ENCODE measurements around the gene MAGEA9B.
"Not testable (repeated sequence)": the region's sequence is repeated elsewhere in the genome, so short reads cannot be mapped to it uniquely, and the experiment has no call there.

MAGEA9B gene

DNA sequence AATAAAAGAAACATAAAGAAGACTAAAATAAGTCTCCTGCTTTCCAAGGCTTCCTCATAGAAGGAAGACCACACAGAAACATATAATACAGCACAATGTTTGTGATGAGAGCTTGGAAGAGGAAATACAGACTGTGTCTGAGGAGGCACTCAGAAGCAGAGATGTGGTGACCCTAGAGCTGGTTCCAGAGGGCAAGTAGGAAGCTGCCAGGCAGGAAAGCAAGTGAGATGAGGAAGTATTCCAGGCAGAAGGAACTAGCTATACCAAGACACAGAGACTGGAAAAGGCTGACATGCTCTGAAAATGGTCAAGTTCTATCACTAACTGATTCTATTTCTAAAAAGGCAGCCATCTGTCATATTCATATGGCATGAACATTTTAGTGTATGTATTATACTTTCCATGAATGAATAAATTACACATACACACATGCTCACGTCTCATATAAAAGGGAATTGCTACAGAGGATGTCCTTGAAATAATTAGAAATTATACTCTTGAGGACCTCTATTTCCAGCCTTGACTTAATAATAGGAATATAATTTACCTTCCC is 24.4 kb upstream of the MAGEA9B start:
- Histone ChIP-seq H3K79me2 (ENCODE audit: insufficient read depth, low read length) (peaks cover 25% of the 10 kb centered on the region; the same call in 1 of the 2 replicates), H3K9me3 (ENCODE audit: insufficient read depth, low read depth, low read length) (no peaks in the 10 kb centered on the region), H4K20me1 (ENCODE audit: insufficient read depth, low read length, poor library complexity, severe bottlenecking) (no peaks in the 10 kb centered on the region), H3K4me3 (ENCODE audit: low read length, poor library complexity, severe bottlenecking) (no peak overlapping the region), H3K36me3 (ENCODE audit: insufficient read depth, low read length) (peaks cover 14% of the 10 kb centered on the region; the same call in 1 of the 2 replicates), H2AFZ (ENCODE audit: low read length) (no peak overlapping the region), H3K27me3 (ENCODE audit: insufficient read depth, low read length, poor library complexity, severe bottlenecking) (no peaks in the 10 kb centered on the region), H3K4me1 (ENCODE audit: insufficient read depth, low read length, poor library complexity, severe bottlenecking) (no peaks in the 10 kb centered on the region), H3K4me2 (ENCODE audit: low read depth, low read length, poor library complexity, severe bottlenecking) (no peak overlapping the region), H3K9me2 (replicated peaks; ENCODE audit: low read depth, low read length) (no peaks in the 10 kb centered on the region), H3F3A (ENCODE audit: low read depth) (no peaks in the 10 kb centered on the region), H3K9ac (ENCODE audit: low read depth, low read length, poor library complexity, severe bottlenecking) (no peak overlapping the region)
- TF ChIP-seq, protein P1, sequence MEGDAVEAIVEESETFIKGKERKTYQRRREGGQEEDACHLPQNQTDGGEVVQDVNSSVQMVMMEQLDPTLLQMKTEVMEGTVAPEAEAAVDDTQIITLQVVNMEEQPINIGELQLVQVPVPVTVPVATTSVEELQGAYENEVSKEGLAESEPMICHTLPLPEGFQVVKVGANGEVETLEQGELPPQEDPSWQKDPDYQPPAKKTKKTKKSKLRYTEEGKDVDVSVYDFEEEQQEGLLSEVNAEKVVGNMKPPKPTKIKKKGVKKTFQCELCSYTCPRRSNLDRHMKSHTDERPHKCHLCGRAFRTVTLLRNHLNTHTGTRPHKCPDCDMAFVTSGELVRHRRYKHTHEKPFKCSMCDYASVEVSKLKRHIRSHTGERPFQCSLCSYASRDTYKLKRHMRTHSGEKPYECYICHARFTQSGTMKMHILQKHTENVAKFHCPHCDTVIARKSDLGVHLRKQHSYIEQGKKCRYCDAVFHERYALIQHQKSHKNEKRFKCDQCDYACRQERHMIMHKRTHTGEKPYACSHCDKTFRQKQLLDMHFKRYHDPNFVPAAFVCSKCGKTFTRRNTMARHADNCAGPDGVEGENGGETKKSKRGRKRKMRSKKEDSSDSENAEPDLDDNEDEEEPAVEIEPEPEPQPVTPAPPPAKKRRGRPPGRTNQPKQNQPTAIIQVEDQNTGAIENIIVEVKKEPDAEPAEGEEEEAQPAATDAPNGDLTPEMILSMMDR (conservative IDR thresholded peaks at IDR 0.05; ENCODE audit: low read length), result no peak
- TF ChIP-seq EZH2phosphoT487 (IDR thresholded peaks at IDR 0.05; ENCODE audit: borderline replicate concordance), result no peak

- Histone ChIP-seq H3K4me2 (ENCODE audit: low read depth, low read length, poor library complexity, severe bottlenecking) (no peak overlapping the region), H3K9me3 (ENCODE audit: insufficient read depth, low read depth, low read length) (no peaks in the 10 kb centered on the region), H3F3A (ENCODE audit: low read depth) (no peaks in the 10 kb centered on the region), H3K4me1 (ENCODE audit: insufficient read depth, low read length, poor library complexity, severe bottlenecking) (no peaks in the 10 kb centered on the region), H2AFZ (ENCODE audit: low read length) (no peak overlapping the region), H3K9me2 (replicated peaks; ENCODE audit: low read depth, low read length) (no peaks in the 10 kb centered on the region), H4K20me1 (ENCODE audit: insufficient read depth, low read length, poor library complexity, severe bottlenecking) (no peaks in the 10 kb centered on the region), H3K4me3 (ENCODE audit: low read length, poor library complexity, severe bottlenecking) (no peak overlapping the region), H3K27me3 (ENCODE audit: insufficient read depth, low read length, poor library complexity, severe bottlenecking) (no peaks in the 10 kb centered on the region), H3K36me3 (ENCODE audit: insufficient read depth, low read length) (peaks cover 21% of the 10 kb centered on the region; the same call in 1 of the 2 replicates), H3K79me2 (ENCODE audit: insufficient read depth, low read length) (peaks cover 25% of the 10 kb centered on the region; the same call in 1 of the 2 replicates), H3K9ac (ENCODE audit: low read depth, low read length, poor library complexity, severe bottlenecking) (no peak overlapping the region)
- TF ChIP-seq EZH2phosphoT487 (IDR thresholded peaks at IDR 0.05; ENCODE audit: borderline replicate concordance), result no peak
- TF ChIP-seq, protein P1 (conservative IDR thresholded peaks at IDR 0.05; ENCODE audit: low read length), result no peak
These were observed 23.3 kb upstream of the MAGEA9B start for GRCh38 chrX:149610511-149610910.

- Histone ChIP-seq H3K9me2 (replicated peaks; ENCODE audit: low read depth, low read length) (no peaks in the 10 kb centered on the region), H3K9me3 (ENCODE audit: insufficient read depth, low read depth, low read length) (no peaks in the 10 kb centered on the region), H3K4me1 (ENCODE audit: insufficient read depth, low read length, poor library complexity, severe bottlenecking) (no peaks in the 10 kb centered on the region), H3K4me3 (ENCODE audit: low read length, poor library complexity, severe bottlenecking) (no peak overlapping the region), H4K20me1 (ENCODE audit: insufficient read depth, low read length, poor library complexity, severe bottlenecking) (no peaks in the 10 kb centered on the region), H3K79me2 (ENCODE audit: insufficient read depth, low read length) (peaks cover 2% of the 10 kb centered on the region; the same call in 1 of the 2 replicates), H3K9ac (ENCODE audit: low read depth, low read length, poor library complexity, severe bottlenecking) (no peak overlapping the region), H2AFZ (ENCODE audit: low read length) (no peak overlapping the region), H3F3A (ENCODE audit: low read depth) (no peaks in the 10 kb centered on the region), H3K36me3 (ENCODE audit: insufficient read depth, low read length) (peaks cover 21% of the 10 kb centered on the region; the same call in 1 of the 2 replicates), H3K27me3 (ENCODE audit: insufficient read depth, low read length, poor library complexity, severe bottlenecking) (no peaks in the 10 kb centered on the region), H3K4me2 (ENCODE audit: low read depth, low read length, poor library complexity, severe bottlenecking) (no peak overlapping the region)
- TF ChIP-seq, protein P1 (conservative IDR thresholded peaks at IDR 0.05; ENCODE audit: low read length), result no peak
- TF ChIP-seq EZH2phosphoT487 (IDR thresholded peaks at IDR 0.05; ENCODE audit: borderline replicate concordance), result no peak
These were observed 20.4 kb upstream of the MAGEA9B start for GRCh38 chrX:149607699-149608098.

DNA sequence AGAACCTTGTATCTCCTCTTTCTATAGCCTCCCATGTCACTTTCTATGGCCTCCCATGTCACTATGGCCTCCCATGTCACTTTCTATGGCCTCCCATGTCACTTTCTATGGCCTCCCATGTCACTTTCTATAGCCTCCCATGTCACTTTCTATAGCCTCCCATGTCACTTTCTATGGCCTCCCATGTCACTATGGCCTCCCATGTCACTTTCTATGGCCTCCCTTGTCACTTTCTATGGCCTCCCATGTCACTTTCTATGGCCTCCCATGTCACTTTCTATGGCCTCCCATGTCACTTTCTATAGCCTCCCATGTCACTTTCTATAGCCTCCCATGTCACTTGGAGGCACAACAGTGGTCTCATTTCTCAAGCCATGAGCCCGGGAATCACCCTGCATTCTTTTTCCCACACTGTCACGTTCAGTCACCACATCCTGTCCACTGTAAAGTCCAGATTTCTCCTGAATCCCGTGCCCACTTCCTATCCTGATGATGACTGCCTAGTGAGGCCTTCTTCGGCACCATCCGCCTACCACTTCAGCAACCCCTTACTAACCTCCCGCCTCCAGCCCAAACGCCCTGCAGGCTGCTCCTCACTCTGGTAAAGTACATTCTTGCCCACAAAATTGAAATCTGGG is 18.1 kb upstream of the MAGEA9B start:
- H2AFZ ChIP-seq (ENCODE audit: low read length); H3K4me3 ChIP-seq (ENCODE audit: low read length, poor library complexity, severe bottlenecking); H3K27me3 ChIP-seq (ENCODE audit: insufficient read depth, low read length, poor library complexity, severe bottlenecking); H3K4me2 ChIP-seq (ENCODE audit: low read depth, low read length, poor library complexity, severe bottlenecking); H3K9me3 ChIP-seq (ENCODE audit: insufficient read depth, low read depth, low read length); H3K9me2 ChIP-seq (replicated peaks; ENCODE audit: low read depth, low read length); H3K9ac ChIP-seq (ENCODE audit: low read depth, low read length, poor library complexity, severe bottlenecking); H4K20me1 ChIP-seq (ENCODE audit: insufficient read depth, low read length, poor library complexity, severe bottlenecking); H3K4me1 ChIP-seq (ENCODE audit: insufficient read depth, low read length, poor library complexity, severe bottlenecking); H3K79me2 ChIP-seq (ENCODE audit: insufficient read depth, low read length); H3F3A ChIP-seq (ENCODE audit: low read depth): not testable (repeated sequence)
- H3K36me3 ChIP-seq (ENCODE audit: insufficient read depth, low read length), result peaks cover 21% of the 10 kb centered on the region; the same call in 1 of the 2 replicates

- not testable (repeated sequence) for H3K4me2 ChIP-seq (ENCODE audit: low read depth, low read length, poor library complexity, severe bottlenecking); H3F3A ChIP-seq (ENCODE audit: low read depth)
These were observed 11.3 kb upstream of the MAGEA9B start for GRCh38 chrX:149598603-149599002.

More at GRCh38 chrX:149598603-149599002, 11.3 kb upstream of the MAGEA9B start:
- not testable (repeated sequence) for H4K20me1 ChIP-seq (ENCODE audit: insufficient read depth, low read length, poor library complexity, severe bottlenecking); H3K79me2 ChIP-seq (ENCODE audit: insufficient read depth, low read length); H2AFZ ChIP-seq (ENCODE audit: low read length); H3K4me1 ChIP-seq (ENCODE audit: insufficient read depth, low read length, poor library complexity, severe bottlenecking); H3K27me3 ChIP-seq (ENCODE audit: insufficient read depth, low read length, poor library complexity, severe bottlenecking); H3K4me3 ChIP-seq (ENCODE audit: low read length, poor library complexity, severe bottlenecking); H3K9me2 ChIP-seq (replicated peaks; ENCODE audit: low read depth, low read length); H3K9me3 ChIP-seq (ENCODE audit: insufficient read depth, low read depth, low read length); H3K36me3 ChIP-seq (ENCODE audit: insufficient read depth, low read length); H3K9ac ChIP-seq (ENCODE audit: low read depth, low read length, poor library complexity, severe bottlenecking)

Data from Loucy (cell line).